GM19455 (cell line): ENCODE data around the gene TEX101.
A peak's percentile ranks its signal among the peaks of the same experiment; 100 is the strongest.

Source experiments
- ATAC-seq: cut with Tn5 transposase; IDR thresholded peaks from one replicate; pipeline ENCODE4 v1.9.1; 2021; ENCODE audit not compliant: unreplicated experiment

Gene TEX101

GRCh38 chr19:43445426-43445825, 30.7 kb downstream of the TEX101 start:
- no peak for ATAC-seq

DNA sequence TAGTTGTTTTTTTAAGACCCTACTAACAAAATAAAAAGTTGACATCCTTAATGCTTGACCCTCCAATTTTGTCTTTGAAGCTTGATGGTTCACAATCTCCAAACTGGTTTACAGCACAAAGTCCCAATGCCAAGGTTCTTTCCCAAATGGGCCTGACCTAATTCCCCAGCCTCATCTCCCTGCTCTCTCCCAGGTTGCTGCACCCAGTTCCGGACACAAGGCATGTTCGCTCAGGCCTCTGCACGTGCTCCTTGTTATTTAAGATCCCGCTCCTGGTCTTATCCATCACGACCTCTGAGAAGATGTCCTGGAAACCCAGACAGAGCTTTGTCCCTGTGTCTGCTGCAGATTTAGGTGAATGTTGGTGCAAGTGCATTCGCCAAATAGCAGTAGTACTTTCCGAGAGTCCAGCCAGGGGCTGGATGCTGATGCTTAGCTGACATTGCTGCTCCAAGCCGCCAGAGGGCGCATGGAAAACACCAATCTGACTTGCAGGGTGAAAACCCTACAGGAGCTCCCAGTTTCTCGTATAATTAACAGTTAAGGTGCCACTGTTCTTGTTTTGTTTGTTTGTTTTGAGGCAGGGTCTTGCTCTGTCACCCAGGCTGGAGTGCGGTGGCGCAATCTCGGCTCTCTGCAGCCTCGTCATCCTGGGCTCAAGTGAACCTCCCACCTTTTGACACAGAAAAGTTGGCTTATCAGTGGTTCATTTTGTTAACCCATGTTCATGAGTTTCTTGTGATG, 32.2 kb downstream of the TEX101 start:
- no peak for ATAC-seq

- no peak for ATAC-seq
These were observed 33.0 kb downstream of the TEX101 start for GRCh38 chr19:43447655-43448054.

- no peak for ATAC-seq
These were observed 35.9 kb downstream of the TEX101 start for GRCh38 chr19:43450545-43450997.

- no peak for ATAC-seq
These were observed 37.9 kb downstream of the TEX101 start for GRCh38 chr19:43452582-43452981.

DNA sequence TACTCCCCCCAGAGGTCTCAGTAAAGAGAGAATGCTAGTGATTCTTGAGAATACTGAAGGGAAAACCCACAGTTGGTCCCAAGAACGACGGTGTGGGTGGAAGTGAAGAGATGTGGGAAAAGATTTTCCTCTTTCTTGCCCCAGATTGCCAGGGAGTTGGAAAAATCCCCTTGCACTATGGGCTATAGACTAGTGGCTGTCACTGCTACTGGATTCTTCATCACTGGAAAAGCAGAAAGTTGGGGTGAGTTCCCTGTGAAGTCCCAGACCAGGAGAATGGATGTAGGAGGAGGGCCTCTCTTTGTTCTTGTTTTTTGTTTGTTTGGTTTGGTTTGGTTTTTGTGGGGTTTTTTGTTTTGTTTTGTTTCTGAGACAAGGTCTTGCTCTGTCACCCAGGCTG, 39.3 kb downstream of the TEX101 start:
- ATAC-seq, result no peak

GRCh38 chr19:43455321-43456113, 40.8 kb downstream of the TEX101 start:
- no peak for ATAC-seq

GRCh38 chr19:43457809-43458208, 43.1 kb downstream of the TEX101 start:
- ATAC-seq, result no peak

DNA sequence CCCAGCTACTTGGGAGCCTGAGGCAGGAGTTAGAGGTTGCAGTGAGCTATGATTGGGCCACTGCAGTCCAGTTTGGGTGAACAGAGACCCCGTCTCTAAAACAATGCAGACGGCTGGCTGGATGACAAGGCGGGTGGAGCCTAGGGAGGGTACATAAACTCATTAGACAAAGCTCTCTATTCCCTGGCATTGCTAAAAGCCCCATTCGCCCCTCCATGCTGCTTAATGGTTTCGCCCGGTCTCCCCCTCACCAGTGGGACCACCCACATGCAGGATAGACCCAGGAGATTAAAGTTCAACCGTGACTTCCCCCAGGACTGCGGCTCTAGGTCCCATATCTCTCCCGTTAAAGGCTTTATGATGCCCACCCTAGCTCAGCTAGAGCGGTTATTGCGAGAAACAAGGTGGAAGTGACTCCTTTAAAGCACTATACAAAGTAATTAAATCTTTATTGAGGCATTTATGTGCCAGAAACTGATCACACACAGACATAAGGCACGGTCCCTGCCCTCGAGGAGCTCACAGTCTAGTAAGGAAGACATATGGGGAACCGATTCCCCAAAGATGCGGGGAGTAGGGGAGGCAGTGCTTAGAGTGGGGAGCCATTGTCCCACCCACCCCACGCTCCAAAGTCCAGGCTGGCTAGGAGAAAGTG, 45.8 kb downstream of the TEX101 start:
- ATAC-seq, result no peak

- no peak for ATAC-seq
These were observed 46.6 kb downstream of the TEX101 start for GRCh38 chr19:43461303-43461702.

- ATAC-seq, result no peak
These were observed 47.7 kb downstream of the TEX101 start for GRCh38 chr19:43462383-43462782.

DNA sequence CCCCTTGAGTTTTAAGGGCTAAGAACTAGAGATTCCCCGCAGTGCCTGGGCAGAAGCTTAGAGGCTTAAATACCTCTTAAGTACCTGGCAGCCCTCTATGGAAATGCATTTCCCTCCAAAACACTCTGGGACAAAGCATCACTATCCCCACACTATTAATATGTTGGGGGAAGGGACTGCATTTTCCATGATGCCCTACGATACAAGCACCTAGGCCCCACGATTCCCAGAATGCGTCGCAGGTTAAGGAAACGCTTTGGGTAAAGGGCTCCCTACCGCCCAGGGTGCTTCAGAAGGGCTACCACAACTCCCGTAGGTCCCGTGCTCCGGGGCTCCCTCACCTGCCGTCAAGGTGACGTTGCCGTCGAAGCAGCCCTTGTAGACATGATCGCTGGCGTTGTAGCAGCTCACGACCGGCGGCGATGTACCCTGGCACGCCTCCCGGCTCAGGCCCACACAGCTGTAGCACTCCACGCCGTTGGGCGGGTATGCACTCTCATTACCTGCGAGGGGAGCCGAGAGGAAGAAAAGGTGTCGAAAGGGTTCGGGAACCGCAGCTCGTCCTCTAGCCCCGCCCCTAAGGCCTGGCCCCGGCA, 48.2 kb downstream of the TEX101 start:
- ATAC-seq, result no peak

DNA sequence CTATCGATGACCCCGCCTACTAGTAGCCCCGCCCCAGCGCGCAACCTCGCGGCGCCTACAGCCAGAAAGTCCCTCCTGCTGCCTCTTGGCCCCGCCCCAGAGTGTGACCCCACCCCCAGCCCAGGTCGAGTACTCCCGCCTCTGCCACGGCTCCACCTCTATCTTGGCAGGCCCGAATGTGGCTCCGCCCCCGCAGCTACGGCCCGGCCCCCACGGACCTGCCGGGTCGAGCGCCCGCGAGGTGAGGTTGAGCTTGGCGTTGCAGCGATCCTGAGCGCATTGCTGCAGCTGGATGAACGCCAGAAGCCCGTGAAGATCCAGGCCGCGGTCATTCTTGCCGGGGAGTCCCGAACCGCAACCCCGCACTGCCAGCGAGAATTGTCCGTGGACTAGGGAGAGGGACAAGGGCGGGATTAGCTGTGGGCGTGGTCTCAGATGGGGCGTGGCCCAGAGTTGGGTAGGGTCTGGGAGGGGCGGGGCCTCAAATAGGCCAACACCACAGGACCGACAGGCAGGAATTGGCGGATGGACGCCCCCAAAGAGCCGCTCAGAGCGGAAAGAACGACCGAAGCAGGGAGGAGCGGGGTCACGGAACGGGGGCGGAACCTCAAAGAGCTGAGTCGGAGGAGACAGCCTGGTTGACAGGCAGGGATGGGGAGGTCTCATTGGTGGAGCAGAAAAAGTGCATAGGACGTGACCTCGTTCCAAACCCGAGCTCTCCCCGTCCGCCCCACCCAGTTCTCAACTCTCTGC, 48.9 kb downstream of the TEX101 start:
- peak; percentile 84 for ATAC-seq

DNA sequence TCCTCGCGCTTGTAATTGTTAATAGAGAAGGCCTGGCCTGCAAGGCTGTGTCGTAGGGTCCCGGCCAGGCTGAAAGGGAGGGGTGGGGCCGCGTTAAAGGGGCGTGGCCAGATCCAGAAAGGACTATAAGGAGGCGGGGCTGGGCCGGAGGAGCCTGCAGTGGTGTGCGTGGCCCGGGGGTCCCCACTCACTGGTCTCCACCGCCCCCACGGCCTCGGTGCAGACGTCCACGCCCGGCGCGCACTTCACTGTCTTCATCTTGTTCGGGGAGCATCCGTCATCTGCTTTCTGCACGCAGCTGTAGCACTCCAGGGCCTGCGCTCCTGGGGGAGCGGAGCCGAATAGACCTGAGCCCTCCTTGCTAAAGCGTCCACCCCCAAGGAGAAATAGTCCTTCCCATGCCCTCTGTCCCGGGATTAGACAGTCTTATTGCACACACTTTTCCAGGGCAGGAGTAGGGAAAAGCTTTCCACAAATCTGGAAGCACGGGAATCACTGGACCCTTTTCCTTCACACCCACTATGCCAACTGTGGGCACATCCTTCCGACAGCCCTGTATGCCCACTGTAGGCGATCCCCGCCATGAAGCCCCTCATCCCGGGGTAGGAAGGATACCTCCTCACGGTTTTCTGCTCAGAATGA, 49.6 kb downstream of the TEX101 start:
- peak; percentile 43 for ATAC-seq

DNA sequence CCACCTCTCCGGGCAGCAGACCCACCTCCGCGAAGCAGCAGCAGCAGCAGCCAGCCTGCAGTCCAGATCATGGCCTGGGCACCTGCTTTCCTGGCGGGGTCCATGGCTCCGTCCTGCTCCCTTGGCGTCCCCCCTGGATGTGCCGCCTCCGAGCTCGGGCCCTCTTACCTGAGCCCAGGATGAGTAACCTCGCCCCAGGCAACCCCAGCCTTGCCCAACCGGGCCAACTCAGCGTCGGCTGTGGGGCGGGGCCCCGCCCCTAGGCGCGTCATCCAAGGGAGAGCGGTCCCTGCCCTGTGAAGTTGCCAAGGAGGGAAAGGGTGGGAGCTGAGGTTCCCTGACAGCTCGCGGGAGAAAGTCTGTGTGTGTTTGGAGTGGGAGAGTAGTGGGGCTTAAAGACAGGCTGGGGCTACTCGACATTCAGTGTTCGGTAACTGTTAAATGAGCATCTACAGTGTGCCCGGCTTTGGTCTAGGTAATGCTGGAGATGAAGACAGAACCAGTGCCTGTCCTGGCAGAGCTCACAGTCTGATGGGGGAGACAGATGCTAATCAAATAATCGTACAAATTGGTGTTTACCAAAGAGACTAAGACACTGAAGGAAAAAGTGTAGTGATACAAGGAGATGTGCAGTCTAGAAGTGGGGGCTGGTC, 50.9 kb downstream of the TEX101 start, which contains the start of gene LYPD3:
Gene LYPD3, minus strand, starts transcription at position 141 of the 653 bp plus-strand sequence. Its CDS starts 37 bp downstream, at position 104.
- ATAC-seq, result no peak

DNA sequence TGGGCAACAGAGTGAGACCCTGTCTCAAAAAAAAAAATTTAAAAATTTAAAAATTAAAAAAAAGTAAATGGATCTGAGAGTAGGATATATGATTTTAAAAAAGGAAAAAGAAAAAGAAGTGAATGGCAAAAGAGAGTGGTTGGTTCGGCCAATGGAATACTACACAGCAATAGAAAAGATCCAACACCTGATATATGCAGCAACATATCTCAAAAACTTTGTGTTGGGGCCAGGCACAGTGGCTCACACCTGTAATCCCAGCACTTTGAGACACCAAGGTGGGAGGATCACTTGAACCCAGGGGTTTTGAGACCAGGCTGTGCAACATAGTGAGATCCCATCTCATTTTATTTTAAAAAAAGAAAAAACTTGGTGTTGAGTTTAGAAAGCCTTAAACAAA, 52.1 kb downstream of the TEX101 start:
- ATAC-seq, result no peak

- no peak for ATAC-seq
These were observed 52.6 kb downstream of the TEX101 start for GRCh38 chr19:43467276-43467675.

- no peak for ATAC-seq
These were observed 53.0 kb downstream of the TEX101 start for GRCh38 chr19:43467730-43468129.
